ENCODE results near the gene CBLL1. TPM values are rescaled to one million over a fixed set of nuclear protein-coding genes. Genes with fewer than 3 reads are reported as not detected.

Gene CBLL1
- total and polyA plus RNA-seq, 2 of the 13 experiments (the other 11 are each of a cell fraction or from before 2014, with no cell fraction given), result 8.8 to 10.5 TPM

DNA sequence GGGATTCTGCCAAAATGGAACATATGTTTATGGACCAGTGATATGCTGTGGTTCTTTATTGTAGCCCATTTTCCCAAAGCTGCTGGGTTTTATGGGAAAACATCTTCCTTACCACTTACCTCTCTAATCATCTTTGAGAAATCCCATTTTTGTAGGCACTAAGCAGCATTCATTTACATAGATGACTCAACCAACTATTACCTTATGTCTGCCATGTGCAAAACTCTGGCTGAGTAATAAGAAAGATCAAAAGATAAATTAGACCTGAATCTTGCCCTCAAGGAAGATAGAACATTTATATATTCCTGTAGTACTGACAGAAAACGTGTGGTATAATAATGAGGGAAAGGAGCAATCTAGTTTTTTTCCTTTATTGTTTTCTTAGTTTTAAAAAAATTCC lies 24.3 kb downstream of the CBLL1 start:
- no peak overlapping the region for H2AFZ ChIP-seq (ENCODE audit: low read length)
- ChIA-PET CTCF (ENCODE audit: low intra/inter-chr PET ratio, low total read pairs) (no interaction called here), POLR2A (no interaction called here)
- no peak overlapping the region for H3K9ac ChIP-seq (ENCODE audit: insufficient read depth, low read depth, low read length)
- H3K9me3 ChIP-seq (ENCODE audit: low read length), result no peaks in the 10 kb centered on the region
- BruUV-seq (replicated peaks), result no TSS peak
- H3K4me3 ChIP-seq (replicated peaks in 1 of 3; ENCODE audit: insufficient read depth in 1 of 3, low read depth in 2 of 3, low read length in 3 of 3), result no peak overlapping the region
- intact Hi-C loops (cut with micrococcal nuclease; ENCODE audit: unreplicated experiment), result no loop called here
- no peaks in the 10 kb centered on the region for H4K20me1 ChIP-seq (ENCODE audit: insufficient read depth, low read length)
- ATAC-seq (no peak), FAIRE-seq (no peak), DNase-seq (ENCODE audit: low spot score) (no peak)
- H3K27ac ChIP-seq (ENCODE audit: extremely low read length, insufficient read depth, low read length), result no peak overlapping the region
- H3K36me3 ChIP-seq (replicated peaks in 1 of 2; ENCODE audit: control insufficient read depth in 1 of 2, insufficient read depth in 2 of 2, low read length in 2 of 2), result no peaks in the 10 kb centered on the region
- 0 out of 2 replicates have a peak, but pooled peaks cover 6% of the 10 kb centered on the region for H3K4me1 ChIP-seq (ENCODE audit: insufficient read depth, low read length)
- 67% methylated on average over 1 of the region's 1 CpG for WGBS (ENCODE audit: low lambda C conversion rate)
- no peak overlapping the region for H3K4me2 ChIP-seq (ENCODE audit: low read depth, low read length)
- H3K79me2 ChIP-seq (ENCODE audit: insufficient read depth, low read length), result no peaks in the 10 kb centered on the region
- H3K27me3 ChIP-seq (ENCODE audit: control insufficient read depth in 1 of 2, insufficient read depth in 2 of 2, low read length in 2 of 2), result no peaks in the 10 kb centered on the region
- in situ Hi-C loops (cut with HindIII; ENCODE audit: extremely low pct_ligation_motif_present, low pct_unique_long_range_greater_than_20kb), result no loop called here
- TF ChIP-seq ATM (IDR thresholded peaks at IDR 0.05; ENCODE audit: borderline replicate concordance) (no peak), SCMH1 (CRISPR knock-in tag; IDR thresholded peaks at IDR 0.05; ENCODE audit: borderline replicate concordance) (no peak), ZFP36 (IDR thresholded peaks at IDR 0.05; ENCODE audit: borderline replicate concordance, low read depth, low read length, partially characterized antibody) (no peak), PHB2 (IDR thresholded peaks at IDR 0.05; ENCODE audit: partially characterized antibody) (no peak), KLF12 (CRISPR knock-in tag; IDR thresholded peaks at IDR 0.05; ENCODE audit: borderline replicate concordance) (no peak), ZNF335 (CRISPR knock-in tag; IDR thresholded peaks at IDR 0.05) (no peak), NPAS2 (CRISPR knock-in tag; IDR thresholded peaks at IDR 0.05; ENCODE audit: borderline replicate concordance) (no peak), SMAD1 (CRISPR knock-in tag; IDR thresholded peaks at IDR 0.05; ENCODE audit: borderline replicate concordance, low read depth) (no peak), ERF (CRISPR knock-in tag; IDR thresholded peaks at IDR 0.05) (no peak), MED8 (CRISPR knock-in tag; IDR thresholded peaks at IDR 0.05; ENCODE audit: insufficient replicate concordance) (no peak), GTF3A (CRISPR knock-in tag; conservative IDR thresholded peaks at IDR 0.05) (no peak), GFI1 (CRISPR knock-in tag; IDR thresholded peaks at IDR 0.05; ENCODE audit: borderline replicate concordance) (no peak), TRAFD1 (CRISPR knock-in tag; IDR thresholded peaks at IDR 0.05; ENCODE audit: borderline replicate concordance) (no peak)
- TF ChIP-seq, protein P1, sequence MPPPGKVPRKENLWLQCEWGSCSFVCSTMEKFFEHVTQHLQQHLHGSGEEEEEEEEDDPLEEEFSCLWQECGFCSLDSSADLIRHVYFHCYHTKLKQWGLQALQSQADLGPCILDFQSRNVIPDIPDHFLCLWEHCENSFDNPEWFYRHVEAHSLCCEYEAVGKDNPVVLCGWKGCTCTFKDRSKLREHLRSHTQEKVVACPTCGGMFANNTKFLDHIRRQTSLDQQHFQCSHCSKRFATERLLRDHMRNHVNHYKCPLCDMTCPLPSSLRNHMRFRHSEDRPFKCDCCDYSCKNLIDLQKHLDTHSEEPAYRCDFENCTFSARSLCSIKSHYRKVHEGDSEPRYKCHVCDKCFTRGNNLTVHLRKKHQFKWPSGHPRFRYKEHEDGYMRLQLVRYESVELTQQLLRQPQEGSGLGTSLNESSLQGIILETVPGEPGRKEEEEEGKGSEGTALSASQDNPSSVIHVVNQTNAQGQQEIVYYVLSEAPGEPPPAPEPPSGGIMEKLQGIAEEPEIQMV (CRISPR knock-in tag; IDR thresholded peaks at IDR 0.05; ENCODE audit: low read depth), result no peak
- TF ChIP-seq, protein P2, sequence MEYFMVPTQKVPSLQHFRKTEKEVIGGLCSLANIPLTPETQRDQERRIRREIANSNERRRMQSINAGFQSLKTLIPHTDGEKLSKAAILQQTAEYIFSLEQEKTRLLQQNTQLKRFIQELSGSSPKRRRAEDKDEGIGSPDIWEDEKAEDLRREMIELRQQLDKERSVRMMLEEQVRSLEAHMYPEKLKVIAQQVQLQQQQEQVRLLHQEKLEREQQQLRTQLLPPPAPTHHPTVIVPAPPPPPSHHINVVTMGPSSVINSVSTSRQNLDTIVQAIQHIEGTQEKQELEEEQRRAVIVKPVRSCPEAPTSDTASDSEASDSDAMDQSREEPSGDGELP (IDR thresholded peaks at IDR 0.05; ENCODE audit: borderline replicate concordance, low read depth), result no peak
- TF ChIP-seq, protein P3, sequence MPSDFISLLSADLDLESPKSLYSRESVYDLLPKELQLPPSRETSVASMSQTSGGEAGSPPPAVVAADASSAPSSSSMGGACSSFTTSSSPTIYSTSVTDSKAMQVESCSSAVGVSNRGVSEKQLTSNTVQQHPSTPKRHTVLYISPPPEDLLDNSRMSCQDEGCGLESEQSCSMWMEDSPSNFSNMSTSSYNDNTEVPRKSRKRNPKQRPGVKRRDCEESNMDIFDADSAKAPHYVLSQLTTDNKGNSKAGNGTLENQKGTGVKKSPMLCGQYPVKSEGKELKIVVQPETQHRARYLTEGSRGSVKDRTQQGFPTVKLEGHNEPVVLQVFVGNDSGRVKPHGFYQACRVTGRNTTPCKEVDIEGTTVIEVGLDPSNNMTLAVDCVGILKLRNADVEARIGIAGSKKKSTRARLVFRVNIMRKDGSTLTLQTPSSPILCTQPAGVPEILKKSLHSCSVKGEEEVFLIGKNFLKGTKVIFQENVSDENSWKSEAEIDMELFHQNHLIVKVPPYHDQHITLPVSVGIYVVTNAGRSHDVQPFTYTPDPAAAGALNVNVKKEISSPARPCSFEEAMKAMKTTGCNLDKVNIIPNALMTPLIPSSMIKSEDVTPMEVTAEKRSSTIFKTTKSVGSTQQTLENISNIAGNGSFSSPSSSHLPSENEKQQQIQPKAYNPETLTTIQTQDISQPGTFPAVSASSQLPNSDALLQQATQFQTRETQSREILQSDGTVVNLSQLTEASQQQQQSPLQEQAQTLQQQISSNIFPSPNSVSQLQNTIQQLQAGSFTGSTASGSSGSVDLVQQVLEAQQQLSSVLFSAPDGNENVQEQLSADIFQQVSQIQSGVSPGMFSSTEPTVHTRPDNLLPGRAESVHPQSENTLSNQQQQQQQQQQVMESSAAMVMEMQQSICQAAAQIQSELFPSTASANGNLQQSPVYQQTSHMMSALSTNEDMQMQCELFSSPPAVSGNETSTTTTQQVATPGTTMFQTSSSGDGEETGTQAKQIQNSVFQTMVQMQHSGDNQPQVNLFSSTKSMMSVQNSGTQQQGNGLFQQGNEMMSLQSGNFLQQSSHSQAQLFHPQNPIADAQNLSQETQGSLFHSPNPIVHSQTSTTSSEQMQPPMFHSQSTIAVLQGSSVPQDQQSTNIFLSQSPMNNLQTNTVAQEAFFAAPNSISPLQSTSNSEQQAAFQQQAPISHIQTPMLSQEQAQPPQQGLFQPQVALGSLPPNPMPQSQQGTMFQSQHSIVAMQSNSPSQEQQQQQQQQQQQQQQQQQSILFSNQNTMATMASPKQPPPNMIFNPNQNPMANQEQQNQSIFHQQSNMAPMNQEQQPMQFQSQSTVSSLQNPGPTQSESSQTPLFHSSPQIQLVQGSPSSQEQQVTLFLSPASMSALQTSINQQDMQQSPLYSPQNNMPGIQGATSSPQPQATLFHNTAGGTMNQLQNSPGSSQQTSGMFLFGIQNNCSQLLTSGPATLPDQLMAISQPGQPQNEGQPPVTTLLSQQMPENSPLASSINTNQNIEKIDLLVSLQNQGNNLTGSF (CRISPR knock-in tag; IDR thresholded peaks at IDR 0.05), result no peak

All from HepG2 (cell line).